Measurements from ENCODE around the gene DYRK3.

The DYRK3 gene

DNA sequence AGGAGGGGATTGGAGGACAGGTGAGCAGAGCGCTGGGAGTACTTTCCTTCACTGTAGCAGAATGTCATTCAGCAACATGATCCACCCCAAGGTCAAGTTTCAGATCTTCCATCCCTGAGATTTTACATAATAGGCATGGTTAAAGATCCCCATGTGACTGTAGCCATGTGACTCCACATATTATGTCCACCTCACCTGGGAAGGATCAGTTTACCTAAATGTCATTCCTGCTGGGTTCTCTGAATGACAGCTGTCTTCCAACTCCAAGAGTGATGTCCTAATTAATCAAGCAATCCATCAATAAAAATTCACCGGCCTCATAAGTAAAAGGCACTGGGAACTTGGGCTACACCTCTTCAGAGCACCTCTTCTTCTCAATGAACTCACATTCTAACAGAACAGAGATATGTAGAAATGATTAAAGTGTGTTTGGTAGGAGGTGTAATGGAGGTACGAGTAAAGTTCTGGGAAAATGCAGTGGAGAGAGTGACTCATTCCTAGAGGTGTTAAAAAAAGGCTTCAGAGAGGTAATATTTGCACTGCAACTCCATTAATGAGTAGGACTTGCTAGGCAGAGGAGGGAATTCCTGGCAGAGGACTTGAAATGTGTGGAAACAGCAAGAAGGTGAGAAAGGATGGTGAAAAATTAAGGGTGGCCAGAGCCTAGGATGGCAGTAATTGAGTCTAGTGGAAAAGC, 27.2 kb downstream of the DYRK3 start:
- no peak for DNase-seq

DNA sequence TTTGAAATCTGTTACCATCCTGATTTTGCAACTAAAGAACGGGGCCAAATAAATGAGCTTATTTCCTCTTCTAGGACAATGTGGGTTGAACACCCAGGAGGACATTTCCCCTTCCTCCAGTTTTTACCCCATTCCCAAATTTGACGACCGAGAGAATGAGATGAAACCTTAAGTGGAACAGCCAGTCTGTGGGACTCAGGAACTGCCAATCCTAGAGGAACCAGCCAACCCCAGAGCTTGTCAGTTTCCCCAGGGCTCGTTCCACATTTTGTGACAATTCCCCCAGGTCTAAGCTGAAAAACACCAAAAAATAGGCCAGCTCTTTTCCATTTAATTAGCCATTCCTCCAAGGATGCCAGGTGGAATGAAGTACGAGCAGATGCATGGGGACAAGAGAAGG, 28.0 kb downstream of the DYRK3 start:
- no peak for DNase-seq

DNA sequence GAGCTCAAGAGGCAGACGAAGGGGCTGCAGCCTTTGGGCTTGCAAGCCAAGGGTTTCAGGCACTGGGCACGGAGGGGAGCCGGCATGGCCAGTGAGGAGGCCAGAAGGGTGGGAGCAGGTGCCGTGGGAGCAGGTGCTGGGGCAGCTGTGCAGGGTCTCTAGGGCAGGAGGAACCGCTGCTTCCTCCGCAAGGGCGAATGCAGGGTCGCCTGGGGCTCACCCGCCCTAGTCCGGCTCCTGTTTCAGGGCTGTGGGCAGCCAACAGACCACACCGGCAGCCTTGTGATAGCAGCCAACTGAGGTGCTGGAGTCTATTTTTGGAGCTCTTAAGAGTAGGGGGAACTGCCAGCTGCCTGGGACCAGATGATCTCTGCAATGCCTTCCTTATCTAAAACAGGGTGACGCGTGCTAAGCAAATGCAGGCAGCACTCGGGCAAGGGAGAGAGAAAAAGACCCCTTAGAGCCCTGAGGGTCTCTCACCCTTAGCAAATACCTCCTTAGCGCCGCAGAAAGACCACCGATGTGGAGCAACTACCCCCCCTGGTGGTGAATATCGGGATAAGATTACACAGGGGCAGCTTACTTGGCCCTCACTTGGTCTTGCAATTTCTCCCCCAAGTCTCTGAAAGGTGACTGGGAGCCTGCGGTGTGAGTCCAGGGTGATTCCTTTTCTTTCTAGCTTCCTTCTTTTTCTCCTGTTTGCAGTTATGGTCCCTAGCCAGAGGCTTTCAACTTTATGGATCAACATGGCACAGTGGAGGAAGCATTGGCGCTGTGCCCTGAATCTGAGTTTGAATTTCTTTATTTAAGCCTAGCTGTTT, 28.7 kb downstream of the DYRK3 start:
- peak; percentile 38 for DNase-seq

DNA sequence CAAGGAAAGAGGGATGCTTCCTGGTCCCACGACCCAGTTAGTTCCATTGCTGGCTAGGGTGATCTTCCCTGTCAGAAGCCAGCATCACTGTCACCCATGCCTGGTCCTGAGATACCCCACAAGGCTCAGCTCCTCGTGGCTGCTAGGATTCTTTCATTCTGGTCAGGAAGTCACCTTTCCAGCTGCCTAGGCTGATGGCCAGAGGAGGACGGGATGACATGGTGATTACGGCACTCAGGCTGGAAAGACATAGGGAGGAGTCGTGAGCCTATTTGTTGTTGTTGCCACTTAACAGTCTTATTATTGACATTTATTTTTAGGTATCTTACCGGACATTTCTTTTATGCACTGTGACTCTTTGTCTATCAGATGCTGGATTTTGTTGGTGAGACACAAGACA, 29.4 kb downstream of the DYRK3 start:
- DNase-seq = no peak

DNA sequence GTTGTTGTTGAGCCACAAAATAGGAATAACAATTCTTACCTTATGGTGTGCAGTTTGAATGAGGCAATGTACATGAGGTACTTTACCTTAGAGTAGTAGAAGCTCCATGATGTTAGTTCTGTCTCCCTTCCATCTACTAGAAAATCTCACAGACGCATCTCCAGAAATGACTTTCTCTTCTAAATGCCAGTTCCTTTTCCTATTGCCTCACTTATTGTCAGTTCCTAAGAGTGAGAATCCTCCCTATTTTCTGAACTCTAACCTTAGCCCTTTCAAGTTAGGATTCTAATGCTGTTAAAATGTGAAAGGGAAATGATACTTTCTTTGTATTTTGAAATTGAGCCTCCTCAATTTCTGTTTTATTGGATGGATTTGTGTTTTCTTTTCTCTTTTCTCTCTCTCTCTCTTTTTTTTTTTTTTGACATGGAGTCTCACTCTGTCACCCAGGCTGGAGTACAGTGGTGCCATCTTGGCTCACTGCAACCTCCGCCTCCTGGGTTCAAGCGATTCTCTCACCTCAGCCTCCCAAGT, 30.8 kb downstream of the DYRK3 start:
- no peak for DNase-seq

DNA sequence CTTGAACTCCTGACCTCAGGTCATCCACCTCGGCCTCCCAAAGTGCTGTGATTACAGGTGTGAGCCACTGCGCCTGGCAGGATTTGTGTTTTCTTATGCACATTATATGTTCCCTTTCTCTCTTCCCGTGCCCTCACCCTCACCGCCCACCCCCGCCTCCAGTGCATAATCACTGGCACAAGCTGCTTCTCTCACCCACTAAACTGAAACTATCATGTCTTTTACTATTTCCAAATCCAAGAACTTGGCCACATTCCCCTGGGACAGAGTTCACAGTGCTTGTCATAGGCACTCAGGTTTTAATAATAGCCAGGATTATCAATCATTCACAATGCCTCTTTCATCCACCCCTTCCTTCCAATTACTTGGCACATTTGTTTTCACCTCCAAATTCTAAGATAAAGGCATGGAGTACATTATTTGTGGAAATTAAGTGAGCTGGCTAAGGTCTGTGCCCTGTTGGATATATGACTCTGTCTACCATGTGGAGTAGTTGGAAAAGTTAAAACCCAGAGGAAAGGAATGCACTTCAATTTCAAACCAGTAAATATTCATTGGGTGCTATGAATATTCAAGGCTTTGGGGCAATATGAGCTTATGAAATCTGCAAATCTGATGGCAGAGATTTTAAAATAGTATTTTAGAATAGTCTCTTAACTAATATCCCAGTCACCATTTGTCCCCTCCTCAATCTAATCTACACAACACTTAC, 31.8 kb downstream of the DYRK3 start:
- DNase-seq = no peak

DNA sequence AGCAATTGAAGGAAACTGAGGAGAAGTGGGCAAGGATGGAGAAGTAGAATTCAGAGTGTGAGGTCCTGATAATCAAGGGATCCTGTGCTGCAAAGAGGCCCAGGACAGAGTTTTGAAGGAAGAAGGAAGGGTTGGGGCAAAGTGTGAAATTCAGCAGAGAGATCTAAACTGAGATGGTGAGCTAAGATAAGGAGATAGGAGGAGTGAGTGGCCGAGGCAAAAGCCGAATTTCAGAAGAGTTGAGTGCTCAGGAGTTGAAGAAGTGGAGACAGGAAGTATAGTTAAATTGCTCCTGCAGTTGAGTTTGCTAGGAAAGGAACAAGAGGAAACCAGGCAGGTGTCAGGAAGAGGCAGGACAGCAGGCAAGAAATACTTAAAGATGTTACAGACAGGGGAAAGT, 33.0 kb downstream of the DYRK3 start:
- no peak for DNase-seq

DNA sequence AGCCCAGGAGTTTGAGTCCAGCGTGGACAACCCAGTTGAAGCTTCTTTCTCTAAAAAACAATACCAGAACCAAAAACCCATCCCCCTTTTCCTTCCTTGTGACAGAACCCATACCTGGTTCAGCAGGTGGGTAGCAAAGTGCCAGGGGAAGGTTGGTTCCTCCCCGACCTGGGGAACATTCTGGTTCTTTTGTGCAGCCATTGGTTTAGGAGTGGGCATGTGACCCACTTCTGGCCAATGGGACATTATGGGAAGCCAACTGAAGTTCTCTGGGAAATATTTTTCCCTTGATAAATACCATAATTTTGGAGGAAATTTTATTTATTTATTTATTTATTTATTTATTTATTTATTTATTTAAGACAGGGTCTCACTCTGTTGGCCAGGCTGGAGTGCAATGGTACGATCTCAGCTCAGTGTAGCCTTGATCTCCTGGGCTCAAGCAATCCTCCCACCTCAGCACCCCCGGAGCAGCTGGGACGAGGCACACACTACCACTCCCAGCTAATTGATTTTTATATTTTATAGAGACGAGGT, 33.6 kb downstream of the DYRK3 start:
- no peak for DNase-seq

DNA sequence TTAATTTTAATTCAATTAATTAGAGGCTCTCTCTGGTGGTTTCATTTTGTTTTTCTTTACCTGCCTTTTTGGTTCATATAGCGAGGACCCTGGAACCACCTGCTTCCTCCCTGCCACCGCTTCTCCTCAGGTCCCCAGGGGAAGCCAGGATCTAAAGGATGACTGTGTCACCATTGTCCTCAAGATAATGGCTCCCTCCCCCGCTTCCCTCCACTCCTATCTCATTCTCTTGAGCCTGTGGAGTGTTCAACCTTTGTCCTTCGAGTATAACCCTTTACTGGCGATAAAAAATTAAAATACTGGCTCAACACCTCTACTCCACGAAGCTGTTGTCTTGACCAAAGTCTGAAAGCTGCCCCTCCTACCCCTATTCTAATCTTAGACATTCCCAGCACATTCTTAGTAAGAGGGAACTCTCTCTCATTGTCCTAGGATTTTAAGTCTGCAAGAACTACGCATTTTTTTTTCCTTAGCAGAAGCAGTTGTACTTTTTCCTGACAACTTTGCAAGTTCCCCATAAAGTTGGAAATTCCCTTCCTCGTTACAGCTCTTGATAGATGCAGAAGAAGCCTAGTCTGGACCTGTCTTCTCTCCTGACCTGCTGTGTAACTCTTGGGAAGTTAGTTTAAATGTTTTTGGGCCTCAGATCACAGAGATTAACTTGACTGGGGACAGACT, 36.8 kb downstream of the DYRK3 start:
- no peak for DNase-seq

DNA sequence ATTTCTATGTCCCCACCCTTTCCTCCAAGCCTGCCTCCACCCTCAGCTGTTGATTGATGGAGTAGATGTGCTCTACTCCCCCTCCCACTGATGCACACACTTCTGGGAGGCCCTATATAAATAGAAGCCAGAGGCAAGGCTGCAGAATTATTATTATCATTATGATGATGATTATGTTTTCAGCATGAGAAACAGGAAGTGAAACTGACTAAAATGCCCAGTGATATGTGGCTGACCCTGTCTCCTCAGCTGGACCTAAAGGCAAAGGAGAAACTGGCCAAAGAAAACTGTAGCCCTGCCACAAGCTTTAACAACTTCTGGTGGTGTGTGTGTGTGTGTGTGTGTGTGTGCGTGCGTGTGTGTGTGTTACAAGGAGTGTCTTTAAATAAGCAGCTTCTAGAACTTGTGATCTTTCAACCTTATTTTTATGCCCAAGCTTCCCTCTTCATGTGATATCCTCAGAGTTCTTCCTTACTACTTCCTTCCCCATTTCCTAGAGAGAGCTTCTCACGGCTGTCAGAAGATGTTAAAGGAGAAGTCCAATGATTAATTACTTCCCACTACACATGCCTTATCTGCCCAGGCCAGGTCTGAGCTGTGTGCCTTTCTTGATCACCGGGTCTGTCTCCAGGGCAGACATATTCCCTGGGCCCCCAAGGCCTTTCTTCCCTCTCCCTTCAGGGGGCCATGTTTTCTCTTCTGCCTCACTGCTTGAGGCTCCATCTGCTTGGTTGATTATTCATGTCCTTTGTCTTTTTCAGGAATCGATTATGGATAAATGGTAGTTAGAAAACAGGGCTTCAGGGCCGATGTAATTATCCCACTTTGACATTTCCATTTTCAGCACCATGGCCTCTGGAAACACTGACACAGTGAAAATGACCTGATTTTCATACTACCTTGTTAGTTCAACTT, 37.8 kb downstream of the DYRK3 start:
- peak; percentile 4 for DNase-seq

DNA sequence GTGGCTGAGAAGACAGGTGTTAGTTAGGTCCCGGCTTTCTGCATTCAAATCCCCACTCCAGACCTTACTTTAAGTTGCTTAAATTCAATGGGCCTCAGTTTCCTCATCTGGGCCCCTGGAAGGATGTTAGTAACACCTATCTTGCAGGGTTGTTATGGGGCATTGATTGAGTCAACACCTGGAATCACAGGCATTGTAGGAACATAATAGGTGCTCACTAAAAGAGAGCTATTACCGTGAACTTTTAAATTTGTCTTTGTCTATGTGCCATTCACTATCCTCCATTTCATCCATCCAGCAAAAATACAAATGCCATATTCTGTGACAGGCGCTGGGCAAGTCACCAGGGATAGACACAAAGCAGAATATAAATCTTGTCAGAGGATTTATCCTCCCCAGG, 38.9 kb downstream of the DYRK3 start:
- no peak for DNase-seq

DNA sequence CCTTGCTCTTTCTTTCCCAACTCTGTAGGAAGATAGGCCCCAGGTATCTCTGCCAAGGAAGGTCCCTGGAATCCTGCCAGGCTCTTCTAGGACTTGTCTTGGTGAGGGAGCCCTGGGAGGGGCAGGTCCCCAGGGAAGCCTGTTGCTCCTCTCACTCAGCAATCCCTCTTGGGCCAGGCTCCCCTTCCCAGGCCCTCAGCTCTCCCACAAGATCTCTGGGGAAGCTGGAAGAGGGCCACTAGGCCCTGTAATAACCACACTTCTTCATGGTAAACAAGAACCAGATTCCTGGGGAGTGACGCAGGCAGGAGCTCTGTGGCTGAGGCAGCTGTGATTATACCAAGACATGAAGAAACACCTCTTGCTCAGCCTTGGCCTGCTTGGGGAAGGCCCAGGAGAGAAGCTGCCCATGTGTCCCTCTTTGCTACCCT, 39.4 kb downstream of the DYRK3 start:
- peak; percentile 99 for DNase-seq

DNA sequence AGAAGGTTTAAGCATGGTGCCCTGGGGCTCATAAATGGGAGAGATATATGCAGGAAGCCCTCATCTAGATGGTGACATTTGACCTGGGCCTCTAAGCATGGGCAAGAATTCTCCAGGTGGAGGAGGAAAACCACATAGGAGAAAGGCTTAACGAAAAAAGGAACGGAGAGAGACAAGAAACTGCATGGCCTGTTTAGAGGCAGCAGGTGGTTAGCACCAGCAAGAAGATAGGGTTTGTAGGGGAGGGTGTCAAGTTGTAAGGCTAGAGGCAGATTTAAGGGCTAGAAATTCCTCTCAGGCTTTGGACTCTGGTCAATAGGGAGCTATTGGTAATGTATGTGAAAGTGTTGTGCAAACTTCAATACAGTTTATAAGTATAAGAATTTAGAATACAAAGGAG, 41.2 kb downstream of the DYRK3 start:
- no peak for DNase-seq

DNA sequence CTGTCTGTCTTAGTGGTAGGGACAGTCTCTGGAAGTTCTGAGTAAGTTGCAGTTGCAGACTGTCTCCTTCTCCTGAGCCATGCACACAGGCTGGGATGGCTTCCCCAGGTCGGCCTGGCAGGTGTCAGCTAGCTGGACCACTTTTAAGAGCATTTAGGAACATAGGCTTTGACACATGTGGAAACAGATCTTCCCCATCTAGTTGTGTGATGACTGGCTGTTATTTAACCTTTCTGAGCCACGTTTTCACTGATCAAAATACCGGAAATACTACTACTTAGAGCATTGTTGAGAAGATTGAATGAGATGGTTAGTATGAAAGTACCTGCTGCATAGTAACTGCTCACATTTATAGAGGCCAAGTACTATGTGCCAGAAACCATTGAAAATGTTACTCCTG, 43.2 kb downstream of the DYRK3 start:
- DNase-seq = no peak

DNA sequence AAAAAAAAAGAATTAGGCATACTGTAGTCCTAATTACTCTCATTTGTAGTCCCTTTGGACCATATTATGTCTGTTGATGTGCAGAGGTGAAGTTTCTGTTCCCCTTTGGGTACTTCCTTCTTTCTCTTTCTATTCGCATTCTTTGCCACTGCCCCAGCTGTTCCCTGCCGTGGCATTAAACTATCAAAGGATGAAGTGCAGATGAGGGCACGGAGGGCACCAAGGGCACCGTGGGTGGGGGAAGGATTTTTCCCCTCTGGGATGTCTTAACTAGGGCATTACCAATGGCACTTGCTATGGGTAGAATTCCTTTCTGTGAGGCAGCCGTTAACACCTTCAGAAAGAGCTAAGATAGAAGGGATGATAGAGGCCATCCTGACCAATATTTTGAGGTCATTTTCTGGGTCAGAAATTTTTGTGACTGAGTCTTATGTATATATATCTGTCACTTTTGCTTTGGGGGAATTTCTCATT, 44.4 kb downstream of the DYRK3 start:
- no peak for DNase-seq

DNA sequence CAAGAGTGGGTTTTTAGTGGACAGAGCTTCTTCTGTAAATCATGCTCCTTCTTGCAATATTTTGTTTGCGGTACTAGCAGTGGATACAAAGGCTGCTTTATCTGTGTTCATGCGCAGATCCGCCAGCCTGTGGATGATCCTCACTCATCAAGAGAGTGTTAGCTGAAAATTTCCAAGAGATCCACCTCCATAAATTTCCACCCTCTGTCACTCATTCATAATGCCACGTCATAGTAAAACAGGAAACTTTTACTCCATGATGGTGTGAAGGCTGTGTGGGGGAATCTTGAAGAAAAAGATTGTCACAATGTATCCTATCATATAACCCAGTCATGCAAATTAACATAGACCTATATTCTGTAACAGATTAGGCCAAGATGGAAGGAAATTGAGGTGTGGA, 44.9 kb downstream of the DYRK3 start:
- no peak for DNase-seq

DNA sequence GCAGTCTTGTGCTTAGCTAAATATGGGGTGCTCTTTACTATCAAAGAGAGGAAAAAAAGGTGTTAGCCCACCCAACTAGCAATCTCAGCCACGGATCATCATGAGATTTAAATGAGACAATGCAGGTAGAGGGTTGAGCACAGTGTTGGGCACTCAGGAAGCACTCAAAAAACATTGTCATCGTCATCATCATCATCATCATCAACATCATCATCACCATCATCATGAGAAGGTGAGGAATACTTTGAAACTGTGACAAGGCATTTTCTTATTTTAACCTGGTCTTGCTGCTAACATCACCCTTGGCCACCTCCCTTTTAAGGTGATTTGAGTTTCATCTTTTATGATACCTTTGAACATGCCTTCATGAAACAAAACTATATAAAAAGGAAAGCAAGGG, 46.0 kb downstream of the DYRK3 start:
- no peak for DNase-seq

DNA sequence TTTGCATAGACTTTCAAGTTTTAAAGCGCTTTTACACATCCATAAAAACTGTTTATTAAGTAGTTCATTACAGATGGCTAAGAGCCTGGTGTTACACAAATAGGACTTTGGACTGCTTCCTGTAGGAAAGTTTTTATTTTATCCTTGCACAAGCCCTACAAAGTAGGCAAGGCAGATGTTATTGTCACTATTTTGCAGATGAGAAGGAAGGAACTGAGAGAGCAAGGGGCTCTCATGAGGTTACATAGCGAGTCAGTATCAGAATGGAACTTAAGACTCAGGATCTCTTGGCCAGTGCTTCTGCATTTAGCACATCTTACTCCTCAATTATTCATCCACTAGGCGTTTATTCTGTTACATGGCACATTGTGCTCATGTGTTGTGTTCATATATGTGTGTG, 46.8 kb downstream of the DYRK3 start:
- DNase-seq = no peak

DNA sequence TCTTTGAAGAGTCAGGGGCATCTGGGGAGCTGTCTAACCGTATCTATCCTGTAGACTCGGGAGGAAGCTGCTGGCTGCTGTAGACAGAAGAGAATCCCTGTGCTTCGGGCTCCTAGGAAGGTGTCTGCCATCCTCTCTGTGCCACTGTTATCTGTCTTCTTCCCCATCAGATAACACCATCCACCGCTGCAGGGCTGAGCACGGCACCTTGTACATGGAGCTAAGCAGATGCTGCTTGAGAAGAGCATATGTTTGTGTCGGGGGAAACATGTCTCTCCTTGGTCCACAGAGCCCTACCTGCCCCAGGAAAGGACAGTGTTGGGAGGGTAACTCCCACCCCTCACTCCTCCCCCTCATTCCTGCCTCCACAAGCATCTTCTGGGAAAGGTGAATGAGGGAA, 48.0 kb downstream of the DYRK3 start:
- DNase-seq = no peak

DNA sequence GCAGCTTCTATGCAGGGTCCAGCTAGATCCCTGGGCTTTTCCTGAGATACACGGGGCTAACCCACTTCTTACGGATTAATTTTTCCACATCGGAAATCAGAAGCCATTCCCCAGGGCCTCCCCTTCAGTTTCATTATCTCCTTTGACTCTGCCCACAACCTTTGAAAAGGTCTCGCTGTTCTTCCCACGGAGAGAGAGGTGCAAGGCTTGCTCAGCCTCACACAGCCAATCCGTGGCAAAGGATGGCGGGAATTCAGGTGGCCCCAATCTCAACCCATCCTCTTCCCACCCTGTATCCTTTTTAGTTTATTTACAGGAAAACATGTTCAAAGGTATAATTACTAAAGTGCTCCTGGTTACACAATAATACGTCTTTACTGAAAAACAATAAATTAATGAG, 48.7 kb downstream of the DYRK3 start:
- no peak for DNase-seq

Measured in NCI-H226 (cell line).